OCI-LY1 (cell line): Measurements from ENCODE around the gene KAT7.
A peak's percentile ranks its signal among the peaks of the same experiment; 100 is the strongest.

Experiments used
- H2AFZ ChIP-seq: fragments of 200-600 bp; sonication (generic), shearing (Covaris generic); 2 replicates; pipeline ENCODE4 v1.6.0; 2014; ENCODE audit warnings: antibody characterized with exemption, mild to moderate bottlenecking, low read length
- H3F3A ChIP-seq: fragments of 200-600 bp; sonication (generic), shearing (Covaris generic); 2 replicates; pipeline ENCODE4 v1.6.0; 2014; ENCODE audit warnings: mild to moderate bottlenecking, antibody characterized with exemption, low read length, moderate library complexity; ENCODE audit not compliant: insufficient read depth
- H3K27ac ChIP-seq: fragments of 200-600 bp; sonication (generic); 2 replicates; pipeline ENCODE4 v1.5.1; 2014; ENCODE audit warnings: low read length, mixed run types, mild to moderate bottlenecking, low read depth; ENCODE audit not compliant: poor library complexity, severe bottlenecking
- H3K27me3 ChIP-seq: fragments of 200-600 bp; sonication (generic); 2 replicates; pipeline ENCODE4 v1.6.0; 2014; ENCODE audit warnings: antibody characterized with exemption, mild to moderate bottlenecking, low read length, moderate library complexity; ENCODE audit not compliant: insufficient read depth
- H3K36me3 ChIP-seq: fragments of 200-600 bp; sonication (generic); 2 replicates; pipeline ENCODE4 v1.6.1; 2014; ENCODE audit warnings: mild to moderate bottlenecking, antibody characterized with exemption, low read length, moderate library complexity, mixed read lengths; ENCODE audit not compliant: insufficient read depth
- H3K4me1 ChIP-seq: fragments of 200-600 bp; sonication (generic); 2 replicates; pipeline ENCODE4 v1.5.1; 2014; ENCODE audit warnings: mild to moderate bottlenecking, low read length, moderate library complexity; ENCODE audit not compliant: insufficient read depth, severe bottlenecking
- H3K4me2 ChIP-seq: fragments of 200-600 bp; sonication (generic), shearing (Covaris generic); 2 replicates; pipeline ENCODE4 v1.6.1; 2014; ENCODE audit warnings: low read length
- H3K4me3 ChIP-seq: fragments of 200-600 bp; sonication (generic); 2 replicates; pipeline ENCODE4 v1.5.1; 2014; ENCODE audit warnings: low read length, low read depth, mild to moderate bottlenecking, mixed read lengths; ENCODE audit not compliant: poor library complexity, severe bottlenecking
- H3K79me2 ChIP-seq: fragments of 200-600 bp; shearing (Covaris generic); 2 replicates; pipeline ENCODE4 v1.6.1; 2016; ENCODE audit warnings: mixed run types, low read length, mixed read lengths; ENCODE audit not compliant: insufficient read depth
- H3K9ac ChIP-seq: fragments of 200-600 bp; sonication (generic), shearing (Covaris generic); 2 replicates; pipeline ENCODE4 v1.6.1; 2014; ENCODE audit warnings: mild to moderate bottlenecking, low read length, mixed read lengths
- H3K9me2 ChIP-seq: fragments of 200-600 bp; sonication (generic), shearing (Covaris generic); 2 replicates; pipeline ENCODE4 v1.6.1; 2014; ENCODE audit warnings: low read depth, mild to moderate bottlenecking, low read length, mixed read lengths
- H3K9me3 ChIP-seq: fragments of 200-600 bp; shearing (Covaris generic); 2 replicates; pipeline ENCODE4 v1.6.1; 2014; ENCODE audit warnings: low read length, mixed read lengths
- H4K20me1 ChIP-seq: fragments of 200-600 bp; sonication (generic), shearing (Covaris generic); 2 replicates; pipeline ENCODE4 v1.6.0; 2016; ENCODE audit warnings: mild to moderate bottlenecking, low read length; ENCODE audit not compliant: insufficient read depth
- CTCF ChIP-seq: fragments of 200-600 bp; sonication (generic), shearing (Covaris generic); IDR thresholded peaks from 2 replicates; pipeline ENCODE4 v1.5.1; 2017; ENCODE audit warnings: mild to moderate bottlenecking, antibody characterized with exemption, low read length, moderate library complexity, mixed read lengths
- EZH2 ChIP-seq: fragments of 200-600 bp; sonication (generic), shearing (Covaris generic); IDR thresholded peaks from 2 replicates; pipeline ENCODE4 v1.8.0; 2017; ENCODE audit warnings: borderline replicate concordance, mixed run types, mild to moderate bottlenecking, antibody characterized with exemption, low read length, moderate library complexity, mixed read lengths

The KAT7 gene

DNA sequence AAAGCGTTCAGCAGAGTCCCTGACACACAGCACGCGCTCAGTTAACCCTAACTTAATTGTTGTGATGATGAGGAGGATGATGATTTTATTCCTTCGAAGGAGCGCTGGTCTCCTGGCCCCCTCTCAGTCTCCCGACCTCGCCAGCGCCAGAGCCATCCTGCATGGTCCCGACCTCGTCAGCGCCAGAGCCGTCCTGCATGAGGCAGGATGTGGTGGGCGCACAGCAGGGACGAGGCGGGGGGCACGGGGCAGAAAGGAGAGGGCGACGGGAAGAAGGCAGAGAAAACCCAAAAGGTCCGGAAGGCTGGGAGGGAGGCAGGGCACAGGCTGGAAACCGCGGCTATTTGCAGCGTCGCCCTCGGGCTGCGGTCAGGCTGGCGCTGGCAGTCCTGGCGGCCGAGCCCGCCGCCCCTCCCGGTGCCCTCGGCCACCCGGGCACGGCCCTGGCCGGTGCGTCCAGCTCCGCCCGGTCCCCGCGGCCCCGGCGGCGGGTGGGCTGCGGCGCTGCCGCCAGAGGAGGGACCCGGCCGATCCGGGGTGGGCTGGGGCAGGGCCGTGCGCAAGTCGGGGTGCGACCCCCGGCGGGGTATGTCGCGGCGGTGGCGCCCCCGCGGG is 62.4 kb downstream of the KAT7 start:
- Histone ChIP-seq H3K9ac (no peak overlapping the region), H3K79me2 (no peaks in the 10 kb centered on the region), H3K4me2 (peak overlapping the region; percentile 61; the same call in 1 of the 2 replicates), H3K27ac (no peak overlapping the region), H3K9me2 (no peaks in the 10 kb centered on the region), H3K36me3 (no peaks in the 10 kb centered on the region), H3K27me3 (peaks cover 13% of the 10 kb centered on the region; the same call in 1 of the 2 replicates), H2AFZ (no peak overlapping the region), H3K4me3 (no peak overlapping the region), H3F3A (no peaks in the 10 kb centered on the region), H3K9me3 (no peaks in the 10 kb centered on the region), H3K4me1 (peaks cover 5% of the 10 kb centered on the region), H4K20me1 (no peaks in the 10 kb centered on the region)
- TF ChIP-seq EZH2 (no peak), CTCF (no peak)

DNA sequence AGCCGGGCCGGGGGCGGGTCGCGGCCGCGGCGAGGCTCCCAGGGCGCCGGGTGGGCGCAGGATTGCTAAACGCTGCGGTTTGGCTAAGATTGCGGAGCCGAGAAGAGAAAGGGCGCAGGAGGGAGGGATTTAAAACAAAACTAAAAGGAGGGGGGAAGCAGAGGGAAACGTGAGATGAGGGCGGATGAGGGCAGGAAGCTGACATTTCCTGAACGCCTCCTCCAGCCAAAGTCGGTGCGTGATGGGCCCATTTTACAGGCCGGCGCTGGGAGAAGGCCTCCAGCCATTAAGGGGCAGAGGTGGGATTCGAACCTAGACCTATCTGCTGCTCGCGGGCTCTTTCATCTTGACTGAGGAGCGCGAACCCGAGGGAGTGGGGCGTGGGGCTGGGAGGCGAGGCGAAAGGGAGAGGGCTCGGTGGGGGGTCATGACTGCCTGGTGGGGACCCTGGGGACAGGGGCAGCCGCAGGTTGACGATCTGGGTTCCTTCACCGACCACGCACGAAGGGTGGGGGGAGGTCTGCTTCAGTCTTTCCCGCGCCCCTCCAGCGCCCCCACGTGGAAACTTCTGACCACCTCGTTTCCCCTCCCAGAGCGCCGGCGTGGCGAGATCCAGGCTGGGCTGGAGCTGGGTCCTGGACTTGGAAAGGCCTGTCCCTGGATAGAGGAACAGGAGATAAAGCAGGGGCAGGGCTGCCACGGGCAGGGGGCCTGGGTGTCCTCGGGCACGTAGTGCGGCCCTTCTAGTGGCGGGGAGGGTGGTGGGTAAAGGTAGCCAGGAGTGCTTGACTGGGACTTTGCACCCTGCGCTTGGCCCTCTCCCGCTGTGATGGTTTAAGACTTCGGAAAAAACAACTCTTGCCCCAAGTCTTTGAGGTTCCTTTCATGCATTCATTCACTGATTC is 63.2 kb downstream of the KAT7 start:
- no peaks in the 10 kb centered on the region for H3K9me2 ChIP-seq
- peak overlapping the region; percentile 39 for H3K4me3 ChIP-seq
- H3K9ac ChIP-seq, result no peak overlapping the region
- H2AFZ ChIP-seq, result no peak overlapping the region
- H3K27ac ChIP-seq, result no peak overlapping the region
- H3F3A ChIP-seq, result no peaks in the 10 kb centered on the region
- H4K20me1 ChIP-seq, result no peaks in the 10 kb centered on the region
- no peaks in the 10 kb centered on the region for H3K36me3 ChIP-seq
- H3K79me2 ChIP-seq, result no peaks in the 10 kb centered on the region
- peaks cover 13% of the 10 kb centered on the region; the same call in 1 of the 2 replicates for H3K27me3 ChIP-seq
- H3K9me3 ChIP-seq, result no peaks in the 10 kb centered on the region
- TF ChIP-seq CTCF, result peak; percentile 71
- TF ChIP-seq EZH2, result no peak
- peak overlapping the region; percentile 61 for H3K4me2 ChIP-seq
- H3K4me1 ChIP-seq, result peaks cover 5% of the 10 kb centered on the region

- Histone ChIP-seq H3F3A (no peaks in the 10 kb centered on the region), H3K4me1 (peaks cover 5% of the 10 kb centered on the region)
Measured at GRCh38 chr17:49853470-49854015, 65.1 kb downstream of the KAT7 start.

More at GRCh38 chr17:49853470-49854015, 65.1 kb downstream of the KAT7 start:
- Histone ChIP-seq H2AFZ (no peak overlapping the region), H3K36me3 (no peaks in the 10 kb centered on the region), H3K9me3 (no peaks in the 10 kb centered on the region), H3K79me2 (no peaks in the 10 kb centered on the region), H3K9me2 (no peaks in the 10 kb centered on the region), H3K4me3 (no peak overlapping the region), H3K4me2 (no peak overlapping the region), H3K27me3 (peaks cover 13% of the 10 kb centered on the region; the same call in 1 of the 2 replicates), H3K27ac (no peak overlapping the region), H3K9ac (no peak overlapping the region), H4K20me1 (no peaks in the 10 kb centered on the region)
- no peak for TF ChIP-seq CTCF
- no peak for TF ChIP-seq EZH2
